ENCODE results near the gene ENTPD1. TPM values are rescaled to one million over a fixed set of nuclear protein-coding genes. Genes with fewer than 3 reads are reported as not detected.

ENTPD1 gene
- polyA plus RNA-seq, 2 of the 4 experiments (the other 2 are of a cell fraction) = 0.08 to 0.14 TPM

DNA sequence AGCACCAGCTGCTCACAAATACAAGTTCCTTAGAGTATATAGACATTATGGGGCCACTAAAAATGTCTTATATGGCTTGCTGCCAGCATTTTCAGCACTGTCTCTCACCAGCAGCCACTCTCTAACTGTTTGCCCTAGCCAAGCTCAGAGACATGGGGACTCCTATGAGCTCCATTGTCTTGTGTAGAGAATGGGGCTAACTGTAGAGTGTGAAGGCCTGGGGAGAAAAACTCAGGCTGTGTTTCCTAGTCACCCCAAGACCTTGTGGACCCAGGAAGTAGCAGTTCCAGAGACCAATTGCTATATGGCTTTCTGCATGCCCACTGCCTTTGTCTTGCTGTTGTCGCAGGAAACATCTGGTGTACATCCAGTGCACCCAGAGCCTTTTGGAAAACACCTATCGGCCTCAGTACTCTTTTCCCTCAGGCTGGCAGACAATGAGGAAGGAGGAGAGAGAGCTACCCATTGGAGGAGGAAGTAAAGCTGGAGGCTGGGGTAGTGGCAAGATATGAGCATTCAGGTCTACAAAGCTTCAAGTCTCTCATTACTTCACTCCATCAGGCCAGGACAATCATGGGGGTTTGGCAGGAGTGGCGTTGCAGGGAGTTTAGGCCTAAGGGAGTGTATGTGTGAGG, 28.4 kb downstream of the ENTPD1 start:
- CTCF ChIA-PET = interaction anchor here (1.0 kb wide), 1 partner anchor 138 kb away, joined by 3 read pairs; no protein-coding TSS in a partner anchor
- POLR2A ChIA-PET = no interaction called here
- ATAC-seq (no peak), DNase-seq (ENCODE audit: low read depth in 1 of 2, low spot score in 1 of 2) (no peak), FAIRE-seq (no peak)
- WGBS (ENCODE audit: missing lambda C conversion rate) = 67% methylated on average over 3 of the region's 3 CpGs
- Histone ChIP-seq H3K4me1 (no peaks in the 10 kb centered on the region), H3K4me3 (no peak overlapping the region), H3K9me3 (no peaks in the 10 kb centered on the region), H3K27ac (no peak overlapping the region), H3K4me2 (no peak overlapping the region)
- TF ChIP-seq HOXB5 (CRISPR knock-in tag; IDR thresholded peaks at IDR 0.05) (no peak), ZFP36 (IDR thresholded peaks at IDR 0.05; ENCODE audit: borderline replicate concordance, partially characterized antibody) (no peak), TFCP2L1 (CRISPR knock-in tag; IDR thresholded peaks at IDR 0.05) (no peak), POLR2A (IDR thresholded peaks at IDR 0.05; ENCODE audit: low read length) (no peak), FOXS1 (CRISPR knock-in tag; IDR thresholded peaks at IDR 0.05) (no peak), MAFK (IDR thresholded peaks at IDR 0.05; ENCODE audit: partially characterized antibody) (no peak), RAD21 (conservative IDR thresholded peaks at IDR 0.05 in 1 of 2, IDR thresholded peaks at IDR 0.05 in 1 of 2) (no peak), ESRRA (IDR thresholded peaks at IDR 0.05; ENCODE audit: borderline replicate concordance, low read length) (no peak), HEYL (CRISPR knock-in tag; IDR thresholded peaks at IDR 0.05) (no peak), KDM5A (IDR thresholded peaks at IDR 0.05) (no peak), CBX8 (IDR thresholded peaks at IDR 0.05) (no peak), POLR2AphosphoS2 (conservative IDR thresholded peaks at IDR 0.05; ENCODE audit: low read length) (no peak), SREBF2 (IDR thresholded peaks at IDR 0.05) (no peak)
- TF ChIP-seq, protein P1, sequence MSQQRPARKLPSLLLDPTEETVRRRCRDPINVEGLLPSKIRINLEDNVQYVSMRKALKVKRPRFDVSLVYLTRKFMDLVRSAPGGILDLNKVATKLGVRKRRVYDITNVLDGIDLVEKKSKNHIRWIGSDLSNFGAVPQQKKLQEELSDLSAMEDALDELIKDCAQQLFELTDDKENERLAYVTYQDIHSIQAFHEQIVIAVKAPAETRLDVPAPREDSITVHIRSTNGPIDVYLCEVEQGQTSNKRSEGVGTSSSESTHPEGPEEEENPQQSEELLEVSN (IDR thresholded peaks at IDR 0.05; ENCODE audit: borderline replicate concordance, low read depth) = no peak
- TF ChIP-seq, protein P2, sequence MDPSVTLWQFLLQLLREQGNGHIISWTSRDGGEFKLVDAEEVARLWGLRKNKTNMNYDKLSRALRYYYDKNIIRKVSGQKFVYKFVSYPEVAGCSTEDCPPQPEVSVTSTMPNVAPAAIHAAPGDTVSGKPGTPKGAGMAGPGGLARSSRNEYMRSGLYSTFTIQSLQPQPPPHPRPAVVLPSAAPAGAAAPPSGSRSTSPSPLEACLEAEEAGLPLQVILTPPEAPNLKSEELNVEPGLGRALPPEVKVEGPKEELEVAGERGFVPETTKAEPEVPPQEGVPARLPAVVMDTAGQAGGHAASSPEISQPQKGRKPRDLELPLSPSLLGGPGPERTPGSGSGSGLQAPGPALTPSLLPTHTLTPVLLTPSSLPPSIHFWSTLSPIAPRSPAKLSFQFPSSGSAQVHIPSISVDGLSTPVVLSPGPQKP (IDR thresholded peaks at IDR 0.05; ENCODE audit: low read depth, low read length) = no peak
- TF ChIP-seq, protein P3, sequence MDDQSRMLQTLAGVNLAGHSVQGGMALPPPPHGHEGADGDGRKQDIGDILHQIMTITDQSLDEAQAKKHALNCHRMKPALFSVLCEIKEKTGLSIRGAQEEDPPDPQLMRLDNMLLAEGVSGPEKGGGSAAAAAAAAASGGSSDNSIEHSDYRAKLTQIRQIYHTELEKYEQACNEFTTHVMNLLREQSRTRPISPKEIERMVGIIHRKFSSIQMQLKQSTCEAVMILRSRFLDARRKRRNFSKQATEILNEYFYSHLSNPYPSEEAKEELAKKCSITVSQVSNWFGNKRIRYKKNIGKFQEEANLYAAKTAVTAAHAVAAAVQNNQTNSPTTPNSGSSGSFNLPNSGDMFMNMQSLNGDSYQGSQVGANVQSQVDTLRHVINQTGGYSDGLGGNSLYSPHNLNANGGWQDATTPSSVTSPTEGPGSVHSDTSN (IDR thresholded peaks at IDR 0.05) = no peak

DNA sequence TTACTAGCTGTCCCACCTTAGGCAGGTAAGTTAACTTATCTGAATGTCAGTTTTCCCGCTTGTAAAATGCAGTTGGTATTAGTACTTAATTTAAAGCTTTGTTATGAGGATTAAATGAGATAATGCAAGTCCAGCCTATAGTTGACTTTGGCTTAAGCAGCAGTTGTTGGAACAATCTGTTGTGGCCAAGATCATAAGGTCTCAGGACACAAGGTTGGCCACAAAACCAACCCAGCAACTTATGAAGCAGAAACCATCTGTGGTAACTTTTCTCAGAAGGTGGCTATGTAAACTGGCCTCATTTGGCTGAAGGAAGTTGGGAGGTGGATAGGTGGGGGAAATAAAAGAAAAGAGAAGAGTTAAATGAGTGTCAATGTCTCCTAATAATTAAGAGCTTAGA, 29.4 kb downstream of the ENTPD1 start:
- H3K27ac ChIP-seq = no peak overlapping the region
- no peak for DNase-seq (ENCODE audit: low read depth in 1 of 2, low spot score in 1 of 2)
- TF ChIP-seq, protein P4, sequence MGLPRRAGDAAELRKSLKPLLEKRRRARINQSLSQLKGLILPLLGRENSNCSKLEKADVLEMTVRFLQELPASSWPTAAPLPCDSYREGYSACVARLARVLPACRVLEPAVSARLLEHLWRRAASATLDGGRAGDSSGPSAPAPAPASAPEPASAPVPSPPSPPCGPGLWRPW (IDR thresholded peaks at IDR 0.05) = no peak
- no peak for TF ChIP-seq BHLHE40 (IDR thresholded peaks at IDR 0.05; ENCODE audit: low read depth, low read length)
- no peak for TF ChIP-seq CHD4 (IDR thresholded peaks at IDR 0.05; ENCODE audit: borderline replicate concordance)
- no peak for TF ChIP-seq HOXB5 (CRISPR knock-in tag; IDR thresholded peaks at IDR 0.05)
- no peak for TF ChIP-seq HOXB13 (CRISPR knock-in tag; IDR thresholded peaks at IDR 0.05; ENCODE audit: low read depth)
- no peak for TF ChIP-seq JUN (IDR thresholded peaks at IDR 0.05)
- TF ChIP-seq, protein P5, sequence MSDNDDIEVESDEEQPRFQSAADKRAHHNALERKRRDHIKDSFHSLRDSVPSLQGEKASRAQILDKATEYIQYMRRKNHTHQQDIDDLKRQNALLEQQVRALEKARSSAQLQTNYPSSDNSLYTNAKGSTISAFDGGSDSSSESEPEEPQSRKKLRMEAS (IDR thresholded peaks at IDR 0.05) = no peak
- no peak for TF ChIP-seq MAZ (IDR thresholded peaks at IDR 0.05; ENCODE audit: borderline replicate concordance, low read depth, low read length)
- TF ChIP-seq CBX2 (IDR thresholded peaks at IDR 0.05; ENCODE audit: borderline replicate concordance, low read depth) = no peak
- TF ChIP-seq, protein P3 (IDR thresholded peaks at IDR 0.05) = no peak
- TF ChIP-seq POLR2A (IDR thresholded peaks at IDR 0.05; ENCODE audit: low read length) = no peak
- no peak for TF ChIP-seq MYC (IDR thresholded peaks at IDR 0.05; ENCODE audit: borderline replicate concordance, low read length)
- H3K9me3 ChIP-seq = no peaks in the 10 kb centered on the region
- ChIA-PET POLR2A (no interaction called here), CTCF (interaction anchor here (1.0 to 1.3 kb wide), 3 partner anchors 10 to 137 kb away, joined by 3 to 4 read pairs (median 4); partner anchors contain the start of gene TCTN3)
- no peak overlapping the region for H3K4me3 ChIP-seq
- WGBS (ENCODE audit: missing lambda C conversion rate) = 36% methylated on average over 1 of the region's 1 CpG
- no peak for ATAC-seq
- FAIRE-seq = no peak
- H3K4me2 ChIP-seq = no peak overlapping the region
- no peaks in the 10 kb centered on the region for H3K4me1 ChIP-seq
